T-helper 1 cell treated with Interleukin-12 subunit alpha and Interleukin-12 subunit beta and Interleukin-4 antibody, amounts not matched to agents 30 ng/mL and 1 ng/mL, for 36 hours (primary cell): ENCODE measurements around the gene SLC13A5. TPM values are rescaled to one million over a fixed set of nuclear protein-coding genes. Genes with fewer than 3 reads are reported as not detected.
"Not testable (repeated sequence)": the region's sequence is repeated elsewhere in the genome, so short reads cannot be mapped to it uniquely, and the experiment has no call there.

ENCODE experiments used
- intact Hi-C: fragments of 100-400 bp; cut with micrococcal nuclease; formaldehyde crosslinking; loops from one replicate; pipeline ENCODE4 v1.15.1; 2024
- total RNA-seq: library from RNA; stranded (reverse); gene quantifications from 2 replicates; pipeline ENCODE4 v1.2.3, GENCODE V29; 2022

The SLC13A5 gene
- total RNA-seq: not detected in 2 replicates

DNA sequence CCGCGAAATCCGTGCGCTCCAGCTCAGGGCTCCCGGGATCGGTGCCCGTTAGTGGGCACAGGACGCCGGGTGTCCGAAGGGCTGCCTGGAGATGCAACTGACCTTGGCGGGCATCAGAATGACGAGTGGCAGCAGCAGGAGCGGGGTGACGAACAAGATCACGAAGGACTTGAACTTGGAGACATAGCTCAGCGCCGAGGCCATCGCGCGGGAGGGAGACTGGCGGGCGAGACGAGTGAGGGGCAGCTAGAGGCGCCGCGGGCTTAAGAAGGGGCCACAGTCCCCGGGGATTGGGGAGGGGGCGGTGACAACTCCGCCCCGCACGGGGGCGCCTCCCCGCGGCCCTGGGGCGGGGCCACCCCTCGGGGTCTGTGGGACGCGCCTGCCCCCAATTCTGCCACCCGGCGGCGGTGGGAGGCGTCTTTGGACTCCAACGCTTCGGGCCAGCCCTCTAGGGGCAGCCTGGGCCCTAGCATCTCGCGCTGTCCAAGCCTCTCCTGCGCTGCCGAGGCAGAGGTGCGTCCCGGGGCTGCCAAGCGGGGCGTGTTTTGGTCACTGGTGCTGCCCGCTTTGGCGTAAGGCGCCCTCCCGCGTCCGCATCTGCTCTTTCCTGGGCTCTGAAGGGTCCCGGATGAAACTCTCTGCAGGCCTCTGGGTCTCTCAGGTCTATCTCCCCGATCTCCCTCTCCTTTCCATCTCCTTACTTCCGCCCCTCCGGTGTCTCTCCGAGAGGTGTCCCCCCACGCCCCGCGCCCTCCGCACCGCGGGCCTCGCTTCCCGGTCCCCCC is at the start of gene SLC13A5:
Gene SLC13A5, minus strand, starts transcription at position 240 of the 788 bp plus-strand sequence. Its CDS starts 36 bp downstream, at position 204.
- intact Hi-C loops: no loop called here

DNA sequence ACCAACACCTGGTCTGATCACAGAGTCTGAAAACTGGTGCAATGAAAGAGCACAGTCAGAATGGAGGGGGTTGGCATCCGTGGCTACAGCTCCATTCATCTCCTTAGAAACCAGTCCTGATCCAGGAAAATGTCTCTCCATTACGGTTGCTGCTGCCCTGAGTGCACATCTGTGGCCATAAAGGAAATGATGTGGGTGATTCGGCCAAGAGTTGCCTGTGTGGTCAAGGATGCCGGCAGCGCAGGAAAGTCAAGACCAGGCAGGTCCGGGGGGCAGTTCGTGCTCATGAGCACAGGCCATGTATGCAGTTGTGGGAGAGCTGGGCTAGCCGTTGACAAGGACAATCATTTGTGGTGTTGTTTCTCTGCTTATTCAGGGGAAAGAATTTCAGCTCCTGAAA is 48.6 kb upstream of the SLC13A5 start:
- intact Hi-C loops: no loop called here

DNA sequence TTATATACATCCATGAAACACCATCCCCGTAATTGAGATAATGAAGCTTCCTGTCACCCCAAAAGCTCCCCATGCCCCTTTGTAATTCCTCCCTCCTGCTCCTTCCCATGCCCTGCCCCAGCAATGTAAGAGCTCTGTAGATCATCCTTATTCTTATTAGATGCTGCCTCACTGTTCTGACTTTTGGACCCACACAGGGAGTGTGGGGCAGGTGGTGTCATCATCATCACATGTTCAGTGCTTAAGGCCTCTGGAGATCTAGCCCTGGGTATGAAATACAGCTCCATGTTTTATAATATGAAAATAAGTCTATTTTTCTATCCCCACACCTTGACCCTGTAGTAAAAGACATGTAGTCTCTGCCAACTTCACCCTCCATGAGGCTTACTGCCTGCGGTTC is 44.6 kb upstream of the SLC13A5 start:
- intact Hi-C loops: loop anchor here (2.0 to 5.0 kb wide), 4 partner anchors 117 to 1175 kb away; partner anchors contain the start of genes KIAA0753, NLRP1, PIMREG and RNASEK

DNA sequence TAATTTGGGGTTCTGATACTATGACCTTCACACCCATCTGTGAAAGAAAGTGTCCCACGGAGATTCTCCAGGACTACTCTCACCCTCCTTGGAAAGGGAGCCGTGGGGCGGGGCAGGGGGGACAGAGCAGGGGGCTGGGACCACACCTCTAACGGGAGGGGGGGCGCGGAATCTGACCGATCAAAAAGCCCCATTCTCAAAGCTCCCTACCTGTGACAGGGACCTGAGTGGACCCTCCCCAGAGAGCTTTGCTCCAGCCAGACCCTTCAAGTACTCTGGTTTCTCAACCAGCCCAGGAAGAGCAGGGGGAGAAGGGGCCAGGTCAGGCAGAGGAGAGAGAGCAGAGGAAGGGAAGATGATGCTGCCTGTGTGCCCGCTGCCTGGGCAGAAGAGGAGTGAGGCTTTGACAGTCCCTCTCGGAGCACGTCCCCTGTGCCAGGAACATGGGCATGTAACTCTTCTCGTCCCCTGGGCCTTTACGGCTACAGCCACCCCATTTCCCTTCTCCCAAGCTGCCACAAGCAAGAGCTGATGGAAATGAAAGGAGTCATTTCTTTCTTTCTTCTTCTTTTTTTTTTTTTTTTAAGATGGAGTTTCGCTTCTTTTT is 43.4 kb upstream of the SLC13A5 start:
- intact Hi-C loops: loop anchor here (1.0 to 5.0 kb wide), 5 partner anchors 75 to 1174 kb away; partner anchors contain the start of genes KIAA0753, NLRP1, PIMREG and RNASEK

DNA sequence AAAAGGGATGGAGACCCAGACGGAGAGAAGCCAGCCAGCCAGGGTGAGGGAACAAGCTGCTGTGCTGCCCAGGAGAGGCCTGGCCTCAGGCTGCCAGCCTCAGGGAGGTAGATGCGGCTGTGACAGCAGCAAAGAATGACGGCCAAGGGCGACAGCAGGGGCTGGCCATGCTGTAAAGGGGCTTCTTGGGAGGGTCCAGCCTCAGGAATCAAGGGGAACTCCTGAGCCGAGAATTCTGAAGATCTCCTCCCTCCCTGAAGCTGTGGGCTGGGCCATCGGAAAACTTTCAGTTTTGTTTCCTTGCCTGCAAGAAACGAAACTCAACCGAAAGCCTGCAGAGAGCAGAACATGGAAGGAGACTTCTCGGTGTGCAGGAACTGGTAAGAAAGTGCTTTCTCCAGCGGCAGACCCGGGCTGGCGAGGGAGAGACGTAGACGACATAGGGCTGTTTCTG is 42.6 kb upstream of the SLC13A5 start, which contains the start of gene XAF1:
Gene XAF1, plus strand, starts transcription at position 316 of the 454 bp plus-strand sequence. Its CDS starts 33 bp downstream, at position 349.
- intact Hi-C loops: loop anchor here (1.0 to 5.0 kb wide), 7 partner anchors 76 to 1173 kb away; partner anchors contain the start of genes KIAA0753, NLRP1, PIMREG and RNASEK

DNA sequence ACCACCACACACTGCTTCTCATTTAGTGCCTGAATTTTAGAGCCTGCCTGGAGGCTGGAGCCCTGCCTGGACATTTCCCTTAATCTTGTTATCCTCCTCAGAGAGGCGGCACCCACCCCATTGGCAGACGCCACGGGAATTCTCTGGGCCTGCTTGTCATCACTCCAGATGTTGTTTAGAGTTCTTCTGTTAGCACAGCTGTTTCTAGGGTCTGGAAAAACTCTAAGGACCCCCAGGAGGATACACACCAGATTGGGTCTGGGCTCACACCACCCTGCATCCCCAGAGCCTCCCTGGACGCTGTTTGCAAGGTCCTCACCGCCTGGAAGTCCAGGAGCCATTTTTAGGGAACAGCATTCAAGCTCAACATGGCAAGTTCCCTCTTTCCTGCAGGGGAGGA is 42.1 kb upstream of the SLC13A5 start:
- intact Hi-C loops: loop anchor here (1.0 to 5.0 kb wide), 4 partner anchors 89 to 1173 kb away; partner anchors contain the start of genes NLRP1 and PIMREG

DNA sequence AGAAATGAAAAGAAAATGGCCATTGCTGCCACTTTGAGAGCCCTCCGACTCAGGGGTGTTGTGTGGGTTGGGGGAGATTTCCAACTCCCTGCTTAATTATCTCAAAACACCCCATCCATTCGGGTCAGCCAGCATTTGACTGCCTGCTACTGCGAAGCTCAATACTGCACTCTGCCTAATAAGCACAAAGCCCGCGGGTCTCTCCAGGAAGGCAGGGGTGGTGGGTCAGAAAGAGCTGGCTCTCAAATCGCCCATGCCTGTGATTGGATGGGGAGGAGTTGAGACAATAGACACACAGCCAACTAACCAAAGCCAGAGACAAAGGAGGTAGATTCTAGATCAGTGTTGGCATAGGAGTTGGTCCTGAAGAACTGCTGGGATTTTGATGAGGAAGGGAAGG is 40.4 kb upstream of the SLC13A5 start:
- intact Hi-C loops: no loop called here

DNA sequence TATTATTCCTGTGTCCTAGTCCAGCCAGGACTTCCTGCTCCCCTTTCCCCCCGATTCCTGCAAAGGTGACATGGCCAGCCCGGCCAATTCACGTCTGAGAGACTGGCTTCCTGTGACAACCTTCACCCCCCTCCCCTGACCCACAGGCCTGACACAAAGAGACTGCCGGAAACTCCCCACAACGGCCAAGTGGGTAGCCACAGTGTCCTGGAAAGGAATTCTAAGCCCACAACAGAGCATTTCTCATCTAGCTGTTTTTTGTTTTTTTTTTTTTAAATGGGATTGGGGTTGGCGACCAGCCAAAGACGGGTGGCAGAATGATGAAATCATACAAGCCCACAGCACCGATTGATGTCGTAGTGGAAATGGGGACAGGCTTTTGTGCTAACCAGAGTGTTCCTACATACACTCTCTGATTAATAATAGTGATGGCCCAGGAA is 39.9 kb upstream of the SLC13A5 start:
- intact Hi-C loops: no loop called here

DNA sequence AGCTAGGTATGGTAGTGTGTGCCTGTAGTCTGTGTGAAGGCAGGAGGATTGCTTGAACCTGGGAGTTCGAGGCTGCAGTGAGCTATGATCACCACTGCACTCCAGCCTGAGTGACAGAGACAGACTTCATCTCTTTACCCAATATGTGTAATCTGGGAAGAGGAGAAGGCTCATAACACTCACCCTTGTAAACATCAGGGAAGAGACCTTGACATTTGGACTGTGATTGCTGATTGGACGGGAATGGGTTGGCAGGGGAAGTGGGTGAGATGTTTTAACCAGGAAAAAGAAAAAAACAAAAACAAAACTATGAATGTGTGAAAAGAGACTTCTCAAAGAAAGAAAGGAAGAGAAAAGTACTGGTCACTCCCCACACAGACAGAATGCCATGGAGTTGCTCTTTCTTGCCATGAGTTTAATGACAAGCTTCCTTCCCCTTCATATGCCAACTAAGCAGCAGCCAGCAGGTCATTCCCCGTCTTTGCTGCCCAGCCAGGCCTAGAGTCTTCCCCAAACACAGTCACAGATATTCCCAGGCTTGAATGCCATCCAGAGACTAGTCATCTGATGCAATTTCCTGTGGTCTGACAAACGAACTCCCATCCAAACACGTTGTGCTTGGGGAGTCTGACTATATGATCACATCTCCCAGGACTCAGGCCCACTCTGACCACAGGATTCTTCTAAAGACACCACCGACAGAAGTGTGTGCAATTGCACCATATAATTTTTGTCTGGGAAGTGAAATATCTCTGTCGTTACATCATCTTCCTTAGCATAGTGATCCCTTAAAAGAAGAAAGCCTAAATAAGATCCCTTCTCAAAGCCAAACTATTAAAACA is 39.1 kb upstream of the SLC13A5 start:
- intact Hi-C loops: no loop called here

DNA sequence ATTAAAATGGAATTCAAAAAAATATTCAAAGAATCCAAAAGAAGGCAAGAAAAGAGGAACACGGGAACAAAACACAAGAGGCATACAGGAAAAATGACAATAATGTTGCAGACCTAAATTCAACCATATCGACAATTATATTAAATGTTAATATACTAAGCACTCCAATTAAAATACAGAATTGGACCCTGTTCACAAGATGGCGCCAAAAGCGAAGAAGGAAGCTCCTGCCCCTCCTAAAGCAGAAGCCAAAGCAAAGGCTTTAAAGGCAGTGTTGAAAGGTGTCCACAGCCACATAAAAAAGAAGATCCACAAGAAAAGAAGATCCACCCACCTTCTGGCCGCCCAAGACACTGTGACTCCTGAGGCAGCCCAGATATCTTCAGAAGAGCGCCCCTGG is 36.4 kb upstream of the SLC13A5 start:
- intact Hi-C loops: no loop called here

DNA sequence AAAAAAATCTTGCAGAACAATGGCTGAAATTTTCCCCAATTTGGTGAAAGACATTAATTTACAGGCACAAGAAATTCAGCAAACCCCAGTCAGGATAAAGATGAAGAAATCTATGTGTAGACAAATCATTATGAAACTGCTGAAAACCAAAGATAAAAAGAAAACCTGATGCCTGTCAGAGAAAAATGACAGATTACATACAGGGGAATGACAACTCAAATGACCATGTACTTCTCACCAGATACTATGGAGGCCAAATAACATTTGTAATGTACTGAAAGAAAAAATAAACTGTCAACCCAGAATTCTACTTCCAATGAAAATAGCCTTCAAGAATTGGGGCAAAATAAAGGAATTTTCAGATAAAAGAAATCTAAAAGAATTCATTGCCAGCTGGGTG is 35.4 kb upstream of the SLC13A5 start:
- intact Hi-C loops: no loop called here

DNA sequence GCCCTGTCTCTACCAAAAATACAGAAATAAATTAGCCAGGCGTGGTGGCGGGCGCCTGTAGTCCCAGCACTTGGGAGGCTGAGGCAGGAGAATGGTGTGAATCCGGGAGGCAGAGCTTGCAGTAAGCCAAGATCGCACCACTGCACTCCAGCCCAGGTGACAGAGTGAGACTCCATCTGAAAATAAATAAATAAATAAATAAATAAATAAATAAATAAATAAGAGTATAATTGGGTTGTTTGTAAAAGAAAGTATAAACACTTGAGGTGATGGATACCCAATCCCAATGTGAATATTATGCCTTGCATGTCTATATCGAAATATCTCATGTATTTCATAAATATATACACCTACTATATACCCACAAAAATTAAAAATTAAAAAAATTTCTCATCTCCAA is 33.5 kb upstream of the SLC13A5 start:
- intact Hi-C loops: not testable (repeated sequence)

DNA sequence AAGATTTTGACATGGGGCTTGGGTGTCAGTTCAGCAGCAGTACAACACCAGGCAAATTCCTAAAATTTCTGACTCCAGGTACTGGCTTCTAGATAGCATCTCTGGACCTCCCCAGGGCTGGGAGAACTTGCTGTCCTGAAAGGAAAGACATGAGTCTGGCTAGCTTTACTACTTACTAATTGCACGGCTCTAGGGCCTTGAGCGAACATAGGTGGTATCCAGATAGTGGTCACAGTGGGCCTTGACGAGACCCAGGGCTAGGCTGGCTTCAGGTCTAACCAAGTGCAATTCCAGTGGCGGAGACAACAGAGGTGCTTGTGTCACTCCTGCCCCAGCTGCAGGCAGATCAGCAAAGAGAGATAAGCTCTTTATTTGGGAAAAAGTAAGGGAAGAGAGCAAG is 16.4 kb upstream of the SLC13A5 start:
- intact Hi-C loops: no loop called here

DNA sequence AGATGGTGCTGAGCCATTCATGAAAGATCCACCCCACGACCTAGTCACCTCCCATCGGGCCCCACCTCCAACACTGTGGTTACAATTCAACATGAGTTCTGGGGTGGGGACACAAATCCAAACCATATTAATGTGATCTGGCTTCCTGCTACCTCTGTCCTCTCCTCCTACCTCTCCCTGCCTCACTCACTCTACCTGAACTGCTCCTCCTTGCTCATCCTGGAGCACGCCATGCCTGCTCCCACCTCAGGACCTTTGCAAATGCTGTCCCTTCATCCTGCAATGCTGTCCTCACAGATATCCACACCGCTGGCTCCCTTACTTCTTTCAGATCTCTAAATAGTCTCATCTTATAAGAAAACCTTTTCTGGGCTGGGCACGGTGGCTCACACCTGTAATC is 10.8 kb upstream of the SLC13A5 start:
- intact Hi-C loops: no loop called here

DNA sequence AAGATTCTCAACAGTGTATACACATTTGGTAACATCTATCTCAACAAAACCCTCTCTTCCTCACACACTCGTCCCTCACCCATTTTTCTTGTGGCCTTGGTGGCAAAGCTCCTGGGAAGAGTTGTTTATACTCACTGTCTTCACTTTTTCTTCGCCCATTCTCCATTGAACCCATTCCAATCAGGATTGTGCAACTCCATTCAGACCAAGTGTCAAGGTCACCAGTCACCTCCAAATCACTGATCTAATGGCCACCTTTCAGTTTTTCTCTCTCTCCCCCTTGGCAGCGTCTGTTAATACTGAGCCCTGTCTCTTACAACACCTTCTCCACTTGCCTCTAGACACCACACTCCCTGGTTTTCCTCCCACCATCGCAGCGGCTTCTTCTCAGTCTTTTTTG is 8.6 kb upstream of the SLC13A5 start:
- intact Hi-C loops: no loop called here

DNA sequence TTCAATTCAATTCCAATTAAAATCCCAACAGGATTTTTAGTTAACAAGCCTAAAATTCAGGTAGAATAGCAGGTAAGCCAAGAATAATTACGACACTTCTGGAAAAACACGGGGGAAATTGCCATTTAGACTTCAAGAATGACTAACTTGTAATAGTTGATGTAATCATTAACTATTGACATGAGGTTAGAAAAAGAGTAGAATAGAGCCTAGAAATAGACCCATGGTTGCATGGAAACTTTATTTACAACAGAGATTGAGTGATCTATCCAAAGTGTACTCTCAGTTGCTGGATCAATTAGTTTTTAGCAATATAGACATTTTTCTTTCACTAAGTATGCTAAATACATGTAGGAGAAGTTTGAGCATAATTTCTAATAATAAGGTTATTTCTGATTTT is 3.6 kb upstream of the SLC13A5 start:
- intact Hi-C loops: no loop called here

DNA sequence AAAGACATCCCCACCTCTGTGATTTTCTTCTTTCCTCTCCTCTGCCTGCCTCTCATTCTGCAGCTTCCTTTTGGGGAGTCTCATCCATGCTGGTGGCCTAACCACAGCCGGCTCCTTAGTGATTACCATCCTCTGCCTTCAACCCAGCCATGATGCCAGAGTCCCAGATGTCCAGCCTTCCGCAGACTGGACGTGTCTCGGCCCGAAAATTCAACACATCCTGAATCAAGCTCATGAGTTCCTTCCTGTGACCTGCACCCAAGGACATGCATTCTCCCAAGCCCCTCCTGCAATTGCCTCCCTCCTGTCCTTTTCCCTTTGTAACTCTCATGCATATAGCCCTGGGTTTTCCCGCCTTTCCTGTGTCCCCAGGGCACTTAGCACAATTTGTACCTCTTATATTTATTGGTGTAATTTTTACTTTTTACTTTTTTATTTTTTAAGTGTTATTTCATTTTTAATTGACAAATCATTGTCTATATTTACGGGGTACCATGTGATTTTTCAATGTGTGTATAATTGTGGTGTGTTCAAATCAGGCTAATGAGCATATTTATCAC is 1.2 kb upstream of the SLC13A5 start:
- intact Hi-C loops: no loop called here

DNA sequence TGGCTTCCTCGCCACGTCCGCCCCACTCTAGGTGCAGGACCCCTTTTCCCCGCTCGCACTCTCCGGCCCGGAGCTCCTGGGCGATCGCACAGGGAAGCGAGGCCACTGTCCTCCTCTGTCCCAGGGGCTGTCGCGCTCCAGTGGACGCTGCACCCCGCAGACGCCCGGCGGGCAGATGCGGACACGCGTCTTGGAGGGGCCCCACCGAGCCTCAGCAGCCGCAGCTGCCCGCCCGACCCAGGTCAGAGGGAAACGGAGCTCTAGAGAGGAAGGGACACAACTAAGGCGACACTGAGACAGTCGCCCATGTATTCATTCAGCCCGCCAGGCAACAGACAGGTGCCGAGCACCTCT is 726 bp upstream of the SLC13A5 start:
- intact Hi-C loops: no loop called here

DNA sequence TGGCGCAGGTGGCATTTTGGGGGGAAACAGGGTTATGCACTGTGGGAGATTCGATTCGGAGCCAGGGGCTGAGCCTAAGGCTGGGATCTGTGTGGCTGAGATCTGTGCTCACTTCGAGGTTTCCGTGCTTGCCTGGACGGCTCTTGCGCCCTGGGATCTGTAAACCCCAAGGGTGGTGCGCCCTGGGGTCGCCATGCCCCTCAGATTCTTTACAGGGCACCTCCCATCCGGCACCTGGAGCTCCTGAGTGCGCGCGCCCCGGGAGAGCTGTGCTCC is 377 bp downstream of the SLC13A5 start:
- intact Hi-C loops: no loop called here

DNA sequence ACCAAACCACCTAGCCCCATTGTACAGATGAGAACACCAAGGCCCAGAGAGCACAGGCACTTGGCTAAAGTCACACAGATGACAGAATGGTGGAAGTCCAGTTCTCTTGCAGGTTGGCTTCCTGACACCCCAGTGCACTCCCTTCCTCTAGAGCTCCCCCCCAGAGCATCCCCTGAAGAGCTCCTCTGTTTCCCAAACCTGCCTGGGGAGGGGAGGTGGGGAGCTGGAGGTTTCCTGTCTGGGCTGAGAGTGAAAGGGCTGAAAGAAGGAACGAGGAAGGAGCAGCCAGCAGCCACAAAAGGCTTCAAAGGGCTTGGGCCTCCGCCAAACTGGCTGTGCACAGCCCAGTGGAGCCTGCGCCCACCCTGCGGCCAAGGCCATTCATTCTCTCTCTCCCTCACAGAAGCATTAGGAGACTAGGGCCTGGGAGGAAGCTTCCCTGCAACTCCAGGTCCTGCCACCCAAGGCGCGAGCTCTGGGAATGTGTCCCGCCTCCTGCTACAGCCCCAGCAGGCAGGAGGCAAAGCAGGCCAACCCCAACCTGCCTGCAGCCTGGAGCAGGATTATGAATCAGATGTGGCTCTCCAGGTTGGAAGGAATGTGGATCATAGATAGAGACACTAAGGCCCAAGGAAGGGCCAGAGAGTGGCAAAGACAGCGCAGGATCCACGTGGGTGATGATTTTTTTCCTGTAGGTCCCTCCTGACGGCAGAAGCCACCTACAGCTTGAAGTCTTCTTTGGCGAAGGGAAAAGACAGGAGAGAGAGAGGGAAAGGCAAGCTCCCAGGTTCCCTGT is 913 bp downstream of the SLC13A5 start:
- intact Hi-C loops: no loop called here

DNA sequence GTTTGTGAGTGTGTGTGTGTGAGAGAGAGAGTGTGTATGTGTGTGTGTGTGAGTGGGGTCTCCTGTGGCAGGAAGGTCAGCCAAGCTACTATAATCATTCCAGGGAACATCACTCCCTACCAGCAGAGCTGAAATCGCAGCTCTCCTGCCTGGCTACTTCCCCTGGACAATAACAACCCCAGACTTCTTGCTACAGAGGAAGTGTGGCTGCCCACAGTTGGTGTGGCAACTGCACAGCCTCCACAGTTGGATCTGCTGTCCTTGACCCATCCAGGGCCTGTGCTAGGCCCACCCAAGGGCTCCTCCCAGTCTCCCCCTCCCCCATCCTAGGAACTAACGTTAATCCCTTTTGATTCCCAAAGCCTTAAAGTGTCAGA is 1.5 kb downstream of the SLC13A5 start:
- intact Hi-C loops: no loop called here
